TTC549 (cell line): ENCODE data around the gene NR2F1-AS1.
"Not testable (repeated sequence)": the region's sequence is repeated elsewhere in the genome, so short reads cannot be mapped to it uniquely, and the experiment has no call there.

ENCODE experiments used
- FAIRE-seq: peaks from 2 replicates; lab custom pipeline; 2012; peaks lifted over from hg19 to GRCh38; lab: Jason Lieb, UNC

Gene NR2F1-AS1

DNA sequence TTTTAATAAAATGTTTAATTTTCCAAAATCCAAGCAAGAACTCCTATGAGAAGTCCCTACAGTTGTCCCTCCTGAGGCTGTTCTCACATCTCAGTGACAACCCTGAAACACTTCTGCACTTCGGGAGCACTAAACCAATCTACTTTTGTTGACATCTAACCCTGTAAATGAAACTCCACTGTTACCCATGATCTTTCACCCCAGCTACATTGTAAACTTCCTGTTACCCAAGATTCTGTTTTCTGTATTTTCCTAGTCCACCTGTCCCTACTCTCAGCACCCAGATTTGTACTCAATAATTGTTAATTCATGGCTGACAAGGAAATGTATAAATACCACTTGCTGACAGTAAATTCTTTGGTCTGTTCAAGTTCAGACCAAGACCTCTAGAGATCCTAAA is 153.7 kb downstream of the NR2F1-AS1 start:
- FAIRE-seq = no peak

DNA sequence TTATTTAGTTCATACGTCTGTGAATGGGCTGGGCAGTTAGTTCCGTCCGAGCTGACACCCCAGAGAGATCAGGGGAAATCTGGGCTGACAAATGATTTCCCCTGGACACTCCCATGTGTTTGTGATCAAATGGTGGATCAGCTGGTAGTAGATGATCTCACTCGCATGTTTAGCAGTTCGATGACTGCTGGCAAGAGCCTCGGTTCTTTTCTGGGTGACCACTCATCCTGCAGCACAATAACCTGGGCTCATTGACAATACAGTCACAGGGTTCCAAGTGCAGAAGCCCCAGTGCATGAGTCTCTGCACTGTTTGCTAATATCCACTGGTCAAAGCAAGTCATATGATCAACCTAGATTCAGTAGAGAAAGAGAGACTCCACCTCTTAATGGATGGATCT is 155.9 kb downstream of the NR2F1-AS1 start:
- FAIRE-seq = no peak

GRCh38 chr5:93423300-93423699 is 157.7 kb downstream of the NR2F1-AS1 start:
- FAIRE-seq = no peak

DNA sequence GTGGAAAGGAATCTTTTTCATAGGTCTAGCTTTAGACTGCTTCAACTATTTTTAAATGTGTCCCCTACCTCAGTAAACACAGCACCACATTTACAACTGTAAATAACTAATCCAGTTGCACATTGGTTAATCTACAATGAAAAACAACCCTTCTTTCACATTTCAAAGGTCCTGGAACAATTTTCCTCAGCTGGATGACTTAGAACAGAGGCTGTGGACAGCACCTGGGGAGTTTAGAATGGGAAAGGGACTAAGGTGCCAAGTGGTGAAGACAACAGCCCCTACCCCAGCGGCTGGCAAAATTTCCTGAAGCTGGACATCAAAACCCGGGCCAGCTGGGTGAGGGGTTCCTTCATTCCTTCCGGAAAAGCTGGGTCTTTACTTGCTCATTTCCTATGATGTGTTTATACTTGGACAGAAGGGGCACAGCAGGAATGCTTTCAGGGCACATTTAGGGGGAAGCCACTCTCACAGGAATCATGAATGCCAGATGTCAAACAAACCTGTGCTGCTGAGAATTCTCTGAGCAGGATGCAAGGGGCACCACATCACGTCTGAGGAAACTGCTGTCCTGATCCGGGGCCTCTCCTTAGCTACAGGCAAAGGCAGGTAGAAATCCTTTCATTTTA is 158.3 kb downstream of the NR2F1-AS1 start:
- FAIRE-seq = no peak

DNA sequence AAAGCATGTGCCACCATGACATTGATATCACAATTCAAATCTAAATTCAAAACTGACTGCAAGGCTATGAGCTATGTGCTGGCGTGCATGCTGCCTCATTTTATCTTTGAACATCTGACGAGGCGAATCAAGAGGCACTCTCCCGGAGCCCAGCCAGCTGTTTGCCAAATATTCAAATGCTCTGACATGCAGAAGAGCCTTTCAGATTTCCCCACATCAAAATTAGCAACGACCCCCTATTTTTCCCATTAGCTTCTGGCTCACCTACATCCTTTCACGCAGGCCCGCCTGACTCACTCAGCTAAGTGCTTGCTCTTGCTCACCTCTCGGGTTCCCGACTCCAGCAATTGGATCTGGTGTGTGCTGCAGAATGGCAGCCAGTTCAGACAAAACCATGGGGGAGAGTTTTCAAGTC is 159.0 kb downstream of the NR2F1-AS1 start:
- no peak for FAIRE-seq

DNA sequence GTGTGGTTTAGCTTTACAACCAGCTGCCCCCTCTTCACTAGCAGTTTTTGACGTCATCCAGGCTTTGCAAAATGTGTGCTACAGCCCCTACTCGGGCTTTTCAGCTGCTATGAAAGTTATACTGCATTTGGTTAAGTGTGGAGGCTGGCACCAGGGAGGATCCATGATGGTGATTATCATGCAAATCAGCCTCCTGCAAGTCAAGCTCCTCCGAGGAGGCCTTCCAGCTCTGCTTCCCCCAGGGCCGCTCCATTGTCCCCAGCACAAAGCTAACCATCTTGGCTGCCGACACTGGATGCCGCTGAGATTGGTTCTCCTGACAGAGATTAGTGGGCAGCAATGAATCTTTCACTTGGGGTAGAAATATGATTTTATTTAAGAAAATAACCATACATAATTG is 159.6 kb downstream of the NR2F1-AS1 start:
- no peak for FAIRE-seq

DNA sequence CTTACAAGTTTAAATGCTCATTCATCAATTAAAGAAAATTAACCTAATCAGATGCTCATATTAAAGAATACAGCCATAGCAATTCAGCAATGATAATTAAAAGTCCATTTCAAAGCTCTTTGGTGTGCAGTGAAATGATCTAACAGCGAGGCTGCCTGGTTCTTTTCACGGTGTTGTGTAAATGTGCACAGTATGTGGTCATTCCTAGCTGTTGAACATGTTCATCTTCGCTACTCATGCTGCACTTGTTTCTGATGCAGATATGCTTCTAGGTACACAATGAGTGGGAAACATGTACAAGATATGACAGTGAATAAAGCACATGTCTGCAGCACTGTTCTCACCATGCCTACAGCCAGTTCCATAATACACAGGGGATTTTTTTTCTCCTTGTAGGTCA is 163.5 kb downstream of the NR2F1-AS1 start:
- FAIRE-seq = no peak

DNA sequence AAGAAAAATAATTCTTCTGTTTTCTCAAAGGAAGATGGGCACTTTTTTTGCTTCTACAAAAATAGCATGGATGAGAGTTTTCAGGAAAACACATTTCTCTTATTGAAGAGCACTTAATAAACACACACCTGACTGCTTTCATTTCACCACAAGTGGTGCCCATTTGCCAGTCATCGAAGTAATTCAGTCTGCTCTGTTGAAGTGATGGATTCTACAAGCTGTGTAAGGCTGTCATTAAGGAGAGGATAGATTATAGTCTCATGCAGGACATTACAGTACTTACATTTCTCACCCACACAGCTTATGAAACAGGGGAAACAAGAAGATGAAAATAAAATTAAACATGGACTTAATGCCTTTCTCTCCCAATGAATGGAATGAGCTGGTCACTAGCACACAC is 165.2 kb downstream of the NR2F1-AS1 start:
- FAIRE-seq = no peak

DNA sequence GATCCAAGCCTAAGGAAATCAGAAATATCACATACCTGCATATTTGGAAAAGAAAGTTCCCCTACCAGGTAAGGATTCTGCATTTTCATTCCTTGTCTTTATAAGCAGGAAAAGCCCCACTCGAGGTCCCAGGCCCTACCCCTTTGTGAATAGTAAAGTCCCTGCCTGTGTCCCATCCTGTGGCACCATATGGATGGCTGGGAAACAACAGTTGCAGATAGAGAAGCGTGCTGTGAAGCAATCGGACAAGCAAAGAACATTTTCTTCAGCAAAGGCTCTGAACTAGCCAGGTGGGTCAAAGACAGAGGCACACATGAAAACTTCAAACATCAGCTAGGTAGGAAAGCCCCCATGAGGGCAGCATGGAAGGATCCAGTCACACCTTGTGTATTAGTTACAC is 169.3 kb downstream of the NR2F1-AS1 start:
- FAIRE-seq = no peak

DNA sequence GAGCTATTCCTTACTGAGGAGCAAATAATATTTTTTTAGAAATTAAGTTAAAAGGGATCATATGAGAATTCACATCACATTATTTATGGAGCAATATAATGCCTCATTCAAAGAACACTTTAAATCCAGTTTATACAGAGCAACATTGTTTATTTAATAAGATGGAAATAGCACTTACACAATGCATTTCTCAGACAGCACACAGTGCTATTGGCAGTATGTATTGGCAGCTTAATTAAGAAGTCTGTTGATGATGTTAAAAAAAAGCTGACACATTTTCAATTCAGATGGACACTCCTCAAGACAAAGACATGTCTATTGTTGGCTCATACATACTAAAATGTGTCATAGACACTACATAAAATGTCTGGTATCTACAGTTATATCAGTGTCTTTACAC is 171.3 kb downstream of the NR2F1-AS1 start:
- no peak for FAIRE-seq

GRCh38 chr5:93407454-93407853 is 173.6 kb downstream of the NR2F1-AS1 start:
- no peak for FAIRE-seq

- FAIRE-seq = no peak
Measured at GRCh38 chr5:93406971-93407401, 174.0 kb downstream of the NR2F1-AS1 start.

GRCh38 chr5:93404246-93404645 is 176.8 kb downstream of the NR2F1-AS1 start:
- FAIRE-seq = no peak

DNA sequence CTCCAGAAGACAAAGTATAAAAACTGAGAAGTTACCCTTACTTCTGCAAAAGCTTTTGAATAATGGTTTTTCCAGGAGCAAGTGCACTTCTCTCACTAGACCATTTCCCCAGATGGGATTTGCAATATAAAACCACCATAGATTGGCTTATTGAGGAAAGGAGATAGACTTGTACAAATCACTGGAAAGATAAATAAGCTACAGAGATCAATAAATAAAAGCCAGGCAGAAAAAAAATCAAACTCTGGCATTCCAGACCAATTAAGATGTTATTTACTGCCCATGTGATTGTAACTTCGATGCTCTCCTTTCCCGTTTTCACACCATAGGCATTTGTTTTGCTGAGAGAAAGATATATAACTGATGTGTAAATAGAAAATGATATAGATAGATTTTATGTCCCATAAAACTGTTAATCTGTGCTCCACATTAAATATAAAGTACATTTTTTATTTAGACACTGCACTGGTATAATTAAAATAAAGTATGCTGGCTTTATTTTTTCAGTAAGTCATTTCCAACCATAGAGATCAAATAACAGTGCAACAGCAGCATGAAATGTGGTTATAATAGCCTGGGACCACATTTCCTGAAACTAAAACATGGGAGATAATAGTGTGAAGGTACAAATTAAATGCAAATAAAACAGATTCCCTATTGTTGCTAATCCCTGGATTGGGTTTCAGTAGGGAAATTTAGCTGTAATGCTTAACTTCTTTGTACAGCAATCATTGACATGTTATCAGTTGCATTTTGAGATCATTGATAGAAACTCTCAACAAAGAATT is 177.7 kb downstream of the NR2F1-AS1 start:
- no peak for FAIRE-seq

DNA sequence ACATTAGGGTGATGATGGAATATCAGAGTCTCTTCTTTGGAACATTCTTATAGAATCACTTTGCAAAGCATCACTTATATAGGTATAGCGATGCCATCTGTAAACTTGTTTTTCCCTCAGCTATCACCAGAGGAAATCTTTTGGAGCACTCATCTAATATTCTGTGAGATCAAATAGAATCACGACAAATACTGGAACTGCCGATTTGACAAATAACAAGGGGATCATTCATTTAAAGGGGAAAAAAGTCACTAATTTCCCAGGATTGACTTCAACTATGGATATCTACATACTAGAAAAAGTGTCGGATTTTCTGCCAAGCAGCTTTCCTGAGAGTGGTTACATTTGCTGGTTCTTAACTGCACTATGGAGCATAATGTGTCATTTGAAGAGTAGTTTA is 178.6 kb downstream of the NR2F1-AS1 start:
- no peak for FAIRE-seq

GRCh38 chr5:93401634-93402213 is 179.3 kb downstream of the NR2F1-AS1 start:
- FAIRE-seq = no peak

DNA sequence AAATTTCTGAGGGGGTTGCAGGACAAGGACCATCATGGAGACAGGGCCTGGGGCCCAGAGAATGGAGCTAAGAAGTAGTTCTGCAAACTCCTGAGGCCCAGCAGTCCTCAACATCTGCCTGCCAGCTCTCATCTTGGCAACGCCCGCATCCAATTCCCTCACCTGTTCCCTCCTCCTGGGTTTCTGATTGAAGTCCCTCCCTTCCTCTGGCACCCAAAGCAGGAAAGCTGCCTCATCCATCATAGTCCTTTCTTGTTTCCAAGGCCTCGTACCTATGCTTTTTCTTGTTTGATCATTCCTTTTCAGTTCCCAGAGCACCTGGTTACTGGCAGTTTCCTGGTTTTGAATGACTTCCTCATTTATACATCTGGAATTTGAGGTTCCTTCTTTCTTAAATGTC is 181.3 kb downstream of the NR2F1-AS1 start:
- no peak for FAIRE-seq

GRCh38 chr5:93395971-93396379 is 185.0 kb downstream of the NR2F1-AS1 start:
- FAIRE-seq = no peak

GRCh38 chr5:93395010-93395409 is 186.0 kb downstream of the NR2F1-AS1 start:
- FAIRE-seq = no peak

DNA sequence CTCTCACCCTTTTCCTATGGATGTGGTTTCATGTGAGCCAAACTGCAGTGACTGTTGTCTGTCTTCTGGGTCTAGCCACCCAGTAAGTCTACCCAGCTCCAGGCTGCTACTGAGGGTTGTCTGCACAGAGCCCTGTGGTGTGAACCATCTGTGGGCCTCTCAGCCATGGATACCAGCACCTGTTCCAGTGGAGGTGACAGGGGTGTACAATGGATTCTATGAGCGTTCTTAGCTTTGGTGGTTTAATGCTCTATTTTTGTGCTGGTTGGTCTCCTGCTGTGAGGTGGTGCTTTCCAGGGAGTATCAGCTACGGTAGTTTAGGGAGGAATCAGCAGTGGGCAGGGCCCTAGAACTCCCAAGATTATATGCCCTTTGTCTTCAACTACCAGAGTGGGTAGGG is 186.7 kb downstream of the NR2F1-AS1 start:
- FAIRE-seq = no peak

DNA sequence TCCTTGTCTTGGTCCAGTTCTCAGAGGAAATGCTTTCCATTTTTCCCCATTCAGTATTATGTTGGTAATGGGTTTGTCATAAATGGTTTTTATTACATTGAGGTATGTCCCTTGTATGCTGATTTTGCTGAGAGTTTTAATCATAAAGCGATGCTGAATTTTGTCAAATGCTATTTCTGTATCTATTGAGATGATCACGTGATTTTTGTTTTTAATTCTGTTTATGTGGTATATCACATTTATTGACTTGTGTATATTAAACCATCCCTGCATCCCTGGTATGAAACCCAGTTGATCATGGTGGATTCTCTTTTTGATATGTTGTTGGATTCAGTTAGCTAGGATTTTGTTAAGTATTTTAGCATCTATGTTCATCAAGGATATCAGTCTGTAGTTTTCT is 189.8 kb downstream of the NR2F1-AS1 start:
- FAIRE-seq = not testable (repeated sequence)

DNA sequence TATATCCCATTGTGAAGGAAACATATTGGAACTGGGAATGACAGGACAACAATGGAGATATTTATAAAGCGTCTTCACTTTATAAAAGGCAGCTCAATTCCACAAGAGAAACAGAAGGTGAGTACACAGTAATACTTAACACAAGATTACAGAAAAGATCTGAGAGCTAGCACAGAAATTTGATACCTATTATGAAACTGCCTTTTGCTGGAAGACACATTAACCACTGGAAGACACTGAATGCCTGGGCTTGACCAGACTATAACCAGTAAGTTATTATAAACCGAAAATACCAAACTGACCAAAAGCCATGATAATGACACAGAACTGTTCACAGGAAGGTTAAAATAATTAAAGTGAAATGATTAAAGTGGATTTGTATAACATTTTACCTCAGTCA is 195.4 kb downstream of the NR2F1-AS1 start:
- no peak for FAIRE-seq

- FAIRE-seq = no peak
Measured at GRCh38 chr5:93384995-93385394, 196.0 kb downstream of the NR2F1-AS1 start.

GRCh38 chr5:93384026-93384425 is 197.0 kb downstream of the NR2F1-AS1 start:
- FAIRE-seq = no peak
